ENCODE measurements around the gene SCP2. TPM values are rescaled to one million over a fixed set of nuclear protein-coding genes. Genes with fewer than 3 reads are reported as not detected.

The SCP2 gene
- total and polyA plus RNA-seq, 8 donors: 130 to 208 (median 148) TPM

- intact Hi-C loops (cut with DNase I): no loop called here
- peak overlapping the region in 1 of 2 donors; percentile 39 for H3K27ac ChIP-seq
- H3K27me3 ChIP-seq: peaks cover 24 to 45% of the 10 kb centered on the region in 2 donors
- TF ChIP-seq, protein P1, sequence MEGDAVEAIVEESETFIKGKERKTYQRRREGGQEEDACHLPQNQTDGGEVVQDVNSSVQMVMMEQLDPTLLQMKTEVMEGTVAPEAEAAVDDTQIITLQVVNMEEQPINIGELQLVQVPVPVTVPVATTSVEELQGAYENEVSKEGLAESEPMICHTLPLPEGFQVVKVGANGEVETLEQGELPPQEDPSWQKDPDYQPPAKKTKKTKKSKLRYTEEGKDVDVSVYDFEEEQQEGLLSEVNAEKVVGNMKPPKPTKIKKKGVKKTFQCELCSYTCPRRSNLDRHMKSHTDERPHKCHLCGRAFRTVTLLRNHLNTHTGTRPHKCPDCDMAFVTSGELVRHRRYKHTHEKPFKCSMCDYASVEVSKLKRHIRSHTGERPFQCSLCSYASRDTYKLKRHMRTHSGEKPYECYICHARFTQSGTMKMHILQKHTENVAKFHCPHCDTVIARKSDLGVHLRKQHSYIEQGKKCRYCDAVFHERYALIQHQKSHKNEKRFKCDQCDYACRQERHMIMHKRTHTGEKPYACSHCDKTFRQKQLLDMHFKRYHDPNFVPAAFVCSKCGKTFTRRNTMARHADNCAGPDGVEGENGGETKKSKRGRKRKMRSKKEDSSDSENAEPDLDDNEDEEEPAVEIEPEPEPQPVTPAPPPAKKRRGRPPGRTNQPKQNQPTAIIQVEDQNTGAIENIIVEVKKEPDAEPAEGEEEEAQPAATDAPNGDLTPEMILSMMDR (IDR thresholded peaks at IDR 0.05): no peak
- no peaks in the 10 kb centered on the region for H3K9me3 ChIP-seq
- H3K36me3 ChIP-seq: no peaks in the 10 kb centered on the region
- H3K4me3 ChIP-seq: peak overlapping the region; percentile 38 to 44
- ATAC-seq (peak; percentile 15), DNase-seq (peak in 1 of 4 donors; percentile 73)
- peaks cover 6 to 23% of the 10 kb centered on the region in 2 donors for H3K4me1 ChIP-seq
Measured at GRCh38 chr1:53062708-53063591, 135.9 kb downstream of the SCP2 start.

DNA sequence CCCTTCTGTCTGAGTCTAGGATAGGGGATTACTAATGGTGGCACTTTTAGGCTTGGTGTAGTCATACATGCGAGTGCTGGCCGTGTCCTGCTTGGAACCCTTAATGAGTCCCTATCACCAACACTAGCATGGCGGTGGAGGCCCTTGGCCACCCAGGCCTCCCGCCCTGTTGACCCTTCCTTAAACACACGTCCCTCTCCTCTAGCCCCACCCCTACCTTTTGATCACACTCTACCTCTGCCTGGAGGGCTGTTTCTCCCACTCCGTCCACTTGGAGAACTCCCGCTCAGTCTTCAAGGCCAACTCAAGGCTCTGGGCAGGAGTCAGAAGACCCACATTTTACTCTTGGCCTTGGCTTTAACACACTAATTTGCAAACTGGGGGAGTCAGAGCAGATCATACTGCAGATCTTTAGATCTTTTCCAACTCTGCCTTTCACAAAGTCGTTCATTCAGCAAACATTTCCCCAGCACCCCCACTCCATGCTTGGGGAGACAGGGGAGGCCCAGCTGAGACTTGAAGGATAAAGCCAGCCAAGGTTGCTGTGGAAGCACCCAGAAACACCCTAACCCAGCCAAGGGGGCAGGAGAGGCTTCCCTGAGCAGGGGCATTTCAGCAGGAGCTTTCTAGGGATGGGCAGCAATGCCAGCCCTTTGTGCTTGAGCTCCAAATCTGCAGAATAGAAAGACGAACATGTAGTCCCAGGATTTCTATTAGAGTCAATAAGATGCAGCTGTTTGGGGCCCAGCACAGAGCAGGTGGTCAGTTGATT lies 136.9 kb downstream of the SCP2 start:
- DNase-seq (no peak), ATAC-seq (no peak)
- H3K4me1 ChIP-seq: peaks cover 6 to 23% of the 10 kb centered on the region in 2 donors
- no peaks in the 10 kb centered on the region for H3K9me3 ChIP-seq
- H3K4me3 ChIP-seq: peak overlapping the region in 1 of 2 donors; percentile 44
- H3K27me3 ChIP-seq: peaks cover 24 to 45% of the 10 kb centered on the region in 2 donors
- no peaks in the 10 kb centered on the region for H3K36me3 ChIP-seq
- intact Hi-C loops (cut with DNase I): no loop called here
- H3K27ac ChIP-seq: no peak overlapping the region
- TF ChIP-seq, protein P1 (IDR thresholded peaks at IDR 0.05): no peak

GRCh38 chr1:53065391-53065790 lies 138.3 kb downstream of the SCP2 start:
- Histone ChIP-seq H3K4me3 (no peak overlapping the region), H3K27ac (no peak overlapping the region), H3K4me1 (peaks cover 6 to 23% of the 10 kb centered on the region in 2 donors), H3K36me3 (no peaks in the 10 kb centered on the region), H3K9me3 (no peaks in the 10 kb centered on the region), H3K27me3 (peaks cover 24 to 38% of the 10 kb centered on the region in 2 donors)
- no peak for ATAC-seq
- TF ChIP-seq, protein P1 (IDR thresholded peaks at IDR 0.05): no peak
- intact Hi-C loops (cut with DNase I): no loop called here
- peak in 2 of 4 donors; percentile 20 to 50 for DNase-seq

DNA sequence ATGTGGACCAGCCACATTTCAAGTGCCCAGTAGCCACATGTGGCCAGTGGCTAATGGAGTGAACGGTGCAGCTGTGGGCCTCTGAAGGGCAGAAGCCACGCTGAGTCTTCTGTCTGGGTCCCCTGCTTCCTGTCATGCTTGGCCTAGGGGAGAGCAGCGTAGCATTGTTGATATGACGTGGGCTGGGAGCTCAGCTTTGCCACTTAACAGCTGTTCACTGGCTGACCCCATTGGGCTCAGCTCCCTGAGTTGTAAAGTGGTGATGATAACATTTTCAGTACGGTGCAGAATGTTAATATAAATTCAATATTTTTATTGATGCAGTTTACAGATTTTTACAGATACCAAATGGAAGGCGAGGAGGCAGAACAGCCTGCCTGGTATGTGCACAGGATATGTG lies 139.4 kb downstream of the SCP2 start:
- peak in 3 of 4 donors; percentile 22 to 85 (median 72) for DNase-seq
- Histone ChIP-seq H3K36me3 (no peaks in the 10 kb centered on the region), H3K27ac (no peak overlapping the region), H3K4me1 (peaks cover 6 to 16% of the 10 kb centered on the region in 2 donors), H3K9me3 (no peaks in the 10 kb centered on the region), H3K4me3 (no peak overlapping the region), H3K27me3 (peaks cover 23 to 28% of the 10 kb centered on the region in 2 donors)
- TF ChIP-seq, protein P1 (IDR thresholded peaks at IDR 0.05): no peak
- intact Hi-C loops (cut with DNase I): no loop called here
- no peak for ATAC-seq
